GM21723 (cell line): ENCODE data around the gene ZNF839.
"Not testable (repeated sequence)": the region's sequence is repeated elsewhere in the genome, so short reads cannot be mapped to it uniquely, and the experiment has no call there.

Source experiments
- ATAC-seq: cut with Tn5 transposase; IDR thresholded peaks from one replicate; pipeline ENCODE4 v1.9.1; 2021; ENCODE audit warnings: mild to moderate bottlenecking, moderate library complexity; ENCODE audit not compliant: unreplicated experiment

Gene ZNF839

GRCh38 chr14:102341566-102341965, 22.0 kb downstream of the ZNF839 start:
- no peak for ATAC-seq

GRCh38 chr14:102342238-102342637, 22.7 kb downstream of the ZNF839 start:
- no peak for ATAC-seq

GRCh38 chr14:102344084-102344483, 24.5 kb downstream of the ZNF839 start:
- ATAC-seq, result no peak

- no peak for ATAC-seq
Observed at GRCh38 chr14:102344485-102344884, 24.9 kb downstream of the ZNF839 start.

- no peak for ATAC-seq
Observed at GRCh38 chr14:102345232-102345631, 25.7 kb downstream of the ZNF839 start.

GRCh38 chr14:102346645-102347044, 27.1 kb downstream of the ZNF839 start:
- ATAC-seq, result no peak

GRCh38 chr14:102348376-102348775, 28.8 kb downstream of the ZNF839 start:
- ATAC-seq, result no peak

- no peak for ATAC-seq
Observed at GRCh38 chr14:102351023-102351422, 31.5 kb downstream of the ZNF839 start.

GRCh38 chr14:102351593-102351992, 32.0 kb downstream of the ZNF839 start:
- not testable (repeated sequence) for ATAC-seq

GRCh38 chr14:102352213-102352612, 32.7 kb downstream of the ZNF839 start:
- no peak for ATAC-seq

GRCh38 chr14:102353126-102353619, 33.6 kb downstream of the ZNF839 start:
- no peak for ATAC-seq

- ATAC-seq, result no peak
Observed at GRCh38 chr14:102356280-102356679, 36.7 kb downstream of the ZNF839 start.

- no peak for ATAC-seq
Observed at GRCh38 chr14:102359341-102359740, 39.8 kb downstream of the ZNF839 start.

GRCh38 chr14:102360388-102360787, 40.8 kb downstream of the ZNF839 start:
- no peak for ATAC-seq

GRCh38 chr14:102362084-102362483, 42.5 kb downstream of the ZNF839 start:
- peak; percentile 38 for ATAC-seq

- ATAC-seq, result peak; percentile 88
Observed at GRCh38 chr14:102362545-102363181, 43.1 kb downstream of the ZNF839 start, which contains the start of the genes CINP and TECPR2. Gene CINP, minus strand, starts transcription at chr14:102362890. Its CDS starts 39 bp downstream, at chr14:102362851. Gene TECPR2, plus strand, starts transcription at chr14:102362941. Its CDS starts 13,781 bp downstream, at chr14:102376722.

GRCh38 chr14:102363182-102363943, 43.8 kb downstream of the ZNF839 start:
- peak; percentile 29 for ATAC-seq

- no peak for ATAC-seq
Observed at GRCh38 chr14:102370305-102370809, 50.8 kb downstream of the ZNF839 start.

- no peak for ATAC-seq
Observed at GRCh38 chr14:102371361-102371760, 51.8 kb downstream of the ZNF839 start.

GRCh38 chr14:102373110-102373509, 53.6 kb downstream of the ZNF839 start:
- ATAC-seq, result no peak

- no peak for ATAC-seq
Observed at GRCh38 chr14:102374264-102374663, 54.7 kb downstream of the ZNF839 start.

- no peak for ATAC-seq
Observed at GRCh38 chr14:102375119-102375518, 55.6 kb downstream of the ZNF839 start.
